ENCODE data around the gene PDK1.

PDK1 gene

GRCh38 chr2:172655091-172655837 lies 99.4 kb downstream of the PDK1 start:
- no peak for DNase-seq

DNA sequence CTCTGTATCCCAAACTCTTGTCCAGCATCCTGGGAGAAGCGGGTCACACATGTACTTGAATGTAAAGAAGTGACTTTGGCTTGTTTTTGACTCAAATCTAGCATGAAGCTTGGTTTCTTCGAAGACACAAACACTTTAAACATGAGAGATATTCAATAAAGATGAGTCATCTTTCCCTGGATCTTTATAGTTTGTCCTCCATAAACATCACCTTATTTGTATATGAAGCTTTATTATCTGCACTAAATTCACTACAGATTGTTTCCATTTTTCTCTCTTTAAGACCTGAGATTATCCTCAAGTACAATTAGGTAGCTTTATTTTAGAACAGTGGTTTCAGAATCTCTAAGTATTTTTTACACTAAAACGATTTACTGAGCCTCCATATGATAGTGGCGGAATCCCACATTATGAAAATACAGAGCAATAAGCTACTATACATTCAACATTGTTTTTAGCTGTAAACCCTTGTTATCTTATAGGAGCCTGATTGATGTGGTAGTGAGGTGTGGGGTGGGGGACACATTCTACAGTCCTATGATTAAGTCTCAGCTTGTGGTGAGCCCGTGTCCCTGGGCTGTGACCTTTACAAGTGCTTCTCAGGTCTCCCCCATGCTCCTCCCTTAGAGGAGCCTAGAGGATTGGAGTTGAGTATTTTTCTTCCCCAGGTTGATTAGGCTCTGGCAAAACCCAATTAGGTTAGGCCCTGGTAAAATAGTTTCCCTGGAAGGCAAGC lies 100.1 kb downstream of the PDK1 start:
- DNase-seq: no peak

All from NCI-H1105 treated with DMSO at 0.1 percent for 48 hours (cell line).